ENCODE data around the gene MYBPC2. TPM values are rescaled to one million over a fixed set of nuclear protein-coding genes. Genes with fewer than 3 reads are reported as not detected.

MYBPC2 gene
- total RNA-seq, 1 donor from 2014 or later: not detected

- Histone ChIP-seq H3K9me3 (no peaks in the 10 kb centered on the region), H3K27ac (no peak overlapping the region)
- intact Hi-C loops (cut with DNase I): no loop called here
Measured at GRCh38 chr19:50394017-50394416, 38.7 kb upstream of the MYBPC2 start.

GRCh38 chr19:50398675-50399367 is 33.9 kb upstream of the MYBPC2 start:
- Histone ChIP-seq H3K36me3 (peaks cover 0 to 7% of the 10 kb centered on the region in 2 donors), H3K9me3 (no peaks in the 10 kb centered on the region), H3K27ac (no peak overlapping the region), H3K4me3 (no peak overlapping the region), H3K27me3 (no peaks in the 10 kb centered on the region), H3K4me1 (no peaks in the 10 kb centered on the region)
- TF ChIP-seq POLR2AphosphoS5 (IDR thresholded peaks at IDR 0.05; ENCODE audit: insufficient read depth in 1 of 2, low read depth in 1 of 2) (no peak), CTCF (IDR thresholded peaks at IDR 0.05) (no peak), POLR2A (IDR thresholded peaks at IDR 0.05) (no peak)
- DNase-seq (ENCODE audit: extremely low spot score in 2 of 2): no peak
- intact Hi-C loops (cut with DNase I): no loop called here

More at GRCh38 chr19:50394017-50394416, 38.7 kb upstream of the MYBPC2 start:
- Histone ChIP-seq H3K36me3 (no peaks in the 10 kb centered on the region), H3K4me1 (no peaks in the 10 kb centered on the region), H3K4me3 (no peak overlapping the region), H3K27me3 (no peaks in the 10 kb centered on the region)
- no peak for TF ChIP-seq POLR2AphosphoS5 (IDR thresholded peaks at IDR 0.05; ENCODE audit: insufficient read depth in 1 of 2, low read depth in 1 of 2)
- no peak for TF ChIP-seq CTCF (IDR thresholded peaks at IDR 0.05)
- no peak for TF ChIP-seq POLR2A (IDR thresholded peaks at IDR 0.05)
- DNase-seq (ENCODE audit: extremely low spot score in 2 of 2): no peak

- H3K27me3 ChIP-seq: no peaks in the 10 kb centered on the region
- TF ChIP-seq POLR2A (IDR thresholded peaks at IDR 0.05) (no peak), POLR2AphosphoS5 (IDR thresholded peaks at IDR 0.05; ENCODE audit: insufficient read depth in 1 of 2, low read depth in 1 of 2) (no peak), CTCF (IDR thresholded peaks at IDR 0.05) (no peak)
- H3K36me3 ChIP-seq: peaks cover 0 to 7% of the 10 kb centered on the region in 2 donors
- no peak overlapping the region for H3K4me3 ChIP-seq
- no peaks in the 10 kb centered on the region for H3K4me1 ChIP-seq
- no peak overlapping the region for H3K27ac ChIP-seq
- no peak for DNase-seq (ENCODE audit: extremely low spot score in 2 of 2)
- no peaks in the 10 kb centered on the region for H3K9me3 ChIP-seq
- intact Hi-C loops (cut with DNase I): no loop called here
Measured at GRCh38 chr19:50399368-50399745, 33.3 kb upstream of the MYBPC2 start.

- Histone ChIP-seq H3K4me3 (no peak overlapping the region), H3K27ac (no peak overlapping the region), H3K27me3 (no peaks in the 10 kb centered on the region), H3K4me1 (no peaks in the 10 kb centered on the region), H3K36me3 (peaks cover 0 to 7% of the 10 kb centered on the region in 2 donors), H3K9me3 (no peaks in the 10 kb centered on the region)
- TF ChIP-seq POLR2A (IDR thresholded peaks at IDR 0.05): no peak
- TF ChIP-seq CTCF (IDR thresholded peaks at IDR 0.05): no peak
- no peak for TF ChIP-seq POLR2AphosphoS5 (IDR thresholded peaks at IDR 0.05; ENCODE audit: insufficient read depth in 1 of 2, low read depth in 1 of 2)
- no peak for DNase-seq (ENCODE audit: extremely low spot score in 2 of 2)
- intact Hi-C loops (cut with DNase I): no loop called here
Measured at GRCh38 chr19:50401605-50402450, 30.9 kb upstream of the MYBPC2 start.

All from vagina (tissue), 2 donors.